ENCODE measurements around the gene WDR49.

WDR49 gene

GRCh38 chr3:167575000-167575600 is 78.6 kb downstream of the WDR49 start:
- H3K9ac ChIP-seq (ENCODE audit: low read depth in 1 of 2, low read length in 2 of 2), result no peak overlapping the region
- no peaks in the 10 kb centered on the region for H3K27me3 ChIP-seq (ENCODE audit: control insufficient read depth in 1 of 2, insufficient read depth in 2 of 2, low read length in 2 of 2)
- H3K36me3 ChIP-seq (ENCODE audit: control insufficient read depth in 1 of 2, insufficient read depth in 2 of 2, low read length in 2 of 2), result no peaks in the 10 kb centered on the region
- no peak overlapping the region for H3K4me3 ChIP-seq (ENCODE audit: low read depth in 1 of 2, low read length in 2 of 2)
- no peaks in the 10 kb centered on the region for H3K9me3 ChIP-seq (ENCODE audit: control insufficient read depth in 1 of 2, low read length in 2 of 2)
- no peaks in the 10 kb centered on the region for H3K4me1 ChIP-seq (ENCODE audit: control insufficient read depth in 1 of 2, insufficient read depth in 2 of 2, low read length in 2 of 2)
- no peak overlapping the region for H3K27ac ChIP-seq (ENCODE audit: low read depth, low read length)

- Histone ChIP-seq H3K27ac (ENCODE audit: low read depth, low read length) (no peak overlapping the region), H3K36me3 (ENCODE audit: control insufficient read depth in 1 of 2, insufficient read depth in 2 of 2, low read length in 2 of 2) (no peaks in the 10 kb centered on the region), H3K9ac (ENCODE audit: low read depth in 1 of 2, low read length in 2 of 2) (no peak overlapping the region), H3K4me1 (ENCODE audit: control insufficient read depth in 1 of 2, insufficient read depth in 2 of 2, low read length in 2 of 2) (no peaks in the 10 kb centered on the region), H3K4me3 (ENCODE audit: low read depth in 1 of 2, low read length in 2 of 2) (no peak overlapping the region), H3K9me3 (ENCODE audit: control insufficient read depth in 1 of 2, low read length in 2 of 2) (no peaks in the 10 kb centered on the region), H3K27me3 (ENCODE audit: control insufficient read depth in 1 of 2, insufficient read depth in 2 of 2, low read length in 2 of 2) (no peaks in the 10 kb centered on the region)
Measured at GRCh38 chr3:167572991-167573390, 80.8 kb downstream of the WDR49 start.

GRCh38 chr3:167568634-167569033 is 85.1 kb downstream of the WDR49 start:
- Histone ChIP-seq H3K9me3 (ENCODE audit: control insufficient read depth in 1 of 2, low read length in 2 of 2) (no peaks in the 10 kb centered on the region), H3K9ac (ENCODE audit: low read depth in 1 of 2, low read length in 2 of 2) (no peak overlapping the region)

DNA sequence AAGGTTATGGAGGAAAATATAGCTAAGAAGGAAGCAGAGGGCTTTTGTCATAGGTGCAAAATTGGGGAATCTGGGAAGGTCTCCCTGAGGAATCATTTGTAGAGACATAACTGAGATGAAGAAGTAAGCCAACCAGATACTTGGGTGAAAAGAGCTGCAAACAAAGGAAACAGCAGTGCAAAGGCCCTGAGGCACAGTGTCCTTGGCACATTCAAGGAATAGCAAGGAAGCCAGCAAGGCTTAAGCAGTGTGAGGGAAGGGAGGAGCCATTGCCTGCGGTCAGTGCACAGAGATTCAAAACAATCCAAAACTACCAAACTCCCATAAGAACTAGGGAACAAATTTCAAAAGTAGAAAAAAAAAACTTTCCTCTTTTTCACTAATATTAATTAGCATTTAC is 88.3 kb downstream of the WDR49 start:
- H3K4me1 ChIP-seq (ENCODE audit: control insufficient read depth in 1 of 2, insufficient read depth in 2 of 2, low read length in 2 of 2), result no peaks in the 10 kb centered on the region
- H3K9ac ChIP-seq (ENCODE audit: low read depth in 1 of 2, low read length in 2 of 2), result no peak overlapping the region
- no peak overlapping the region for H3K4me3 ChIP-seq (ENCODE audit: low read depth in 1 of 2, low read length in 2 of 2)
- H3K9me3 ChIP-seq (ENCODE audit: control insufficient read depth in 1 of 2, low read length in 2 of 2), result no peaks in the 10 kb centered on the region
- no peak overlapping the region for H3K27ac ChIP-seq (ENCODE audit: low read depth, low read length)
- H3K27me3 ChIP-seq (ENCODE audit: control insufficient read depth in 1 of 2, insufficient read depth in 2 of 2, low read length in 2 of 2), result no peaks in the 10 kb centered on the region
- no peaks in the 10 kb centered on the region for H3K36me3 ChIP-seq (ENCODE audit: control insufficient read depth in 1 of 2, insufficient read depth in 2 of 2, low read length in 2 of 2)

More at GRCh38 chr3:167568634-167569033, 85.1 kb downstream of the WDR49 start:
- Histone ChIP-seq H3K4me1 (ENCODE audit: control insufficient read depth in 1 of 2, insufficient read depth in 2 of 2, low read length in 2 of 2) (no peaks in the 10 kb centered on the region), H3K27me3 (ENCODE audit: control insufficient read depth in 1 of 2, insufficient read depth in 2 of 2, low read length in 2 of 2) (no peaks in the 10 kb centered on the region), H3K36me3 (ENCODE audit: control insufficient read depth in 1 of 2, insufficient read depth in 2 of 2, low read length in 2 of 2) (no peaks in the 10 kb centered on the region), H3K27ac (ENCODE audit: low read depth, low read length) (no peak overlapping the region), H3K4me3 (ENCODE audit: low read depth in 1 of 2, low read length in 2 of 2) (no peak overlapping the region)

DNA sequence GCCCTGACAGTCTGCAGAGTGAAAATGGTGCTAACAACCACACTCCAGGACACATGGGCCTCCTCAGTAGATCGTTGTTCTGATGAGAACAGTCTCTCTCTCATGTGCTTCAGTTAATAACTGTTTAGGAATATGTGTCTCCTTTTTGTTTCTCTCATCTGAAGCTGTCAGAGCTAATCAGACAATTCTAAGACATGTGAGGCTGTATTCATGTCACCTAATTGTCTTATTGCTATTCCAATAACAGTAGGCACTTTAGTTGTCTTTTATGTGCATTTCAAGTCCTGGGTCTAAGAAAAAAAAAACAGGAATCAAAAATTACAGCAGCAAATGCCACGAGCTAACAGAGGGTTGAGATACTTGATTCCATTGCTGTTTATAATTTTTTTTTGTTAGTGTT is 89.1 kb downstream of the WDR49 start:
- Histone ChIP-seq H3K27me3 (ENCODE audit: control insufficient read depth in 1 of 2, insufficient read depth in 2 of 2, low read length in 2 of 2) (no peaks in the 10 kb centered on the region), H3K27ac (ENCODE audit: low read depth, low read length) (no peak overlapping the region), H3K4me3 (ENCODE audit: low read depth in 1 of 2, low read length in 2 of 2) (no peak overlapping the region), H3K36me3 (ENCODE audit: control insufficient read depth in 1 of 2, insufficient read depth in 2 of 2, low read length in 2 of 2) (no peaks in the 10 kb centered on the region), H3K9me3 (ENCODE audit: control insufficient read depth in 1 of 2, low read length in 2 of 2) (no peaks in the 10 kb centered on the region), H3K4me1 (ENCODE audit: control insufficient read depth in 1 of 2, insufficient read depth in 2 of 2, low read length in 2 of 2) (no peaks in the 10 kb centered on the region), H3K9ac (ENCODE audit: low read depth in 1 of 2, low read length in 2 of 2) (no peak overlapping the region)

DNA sequence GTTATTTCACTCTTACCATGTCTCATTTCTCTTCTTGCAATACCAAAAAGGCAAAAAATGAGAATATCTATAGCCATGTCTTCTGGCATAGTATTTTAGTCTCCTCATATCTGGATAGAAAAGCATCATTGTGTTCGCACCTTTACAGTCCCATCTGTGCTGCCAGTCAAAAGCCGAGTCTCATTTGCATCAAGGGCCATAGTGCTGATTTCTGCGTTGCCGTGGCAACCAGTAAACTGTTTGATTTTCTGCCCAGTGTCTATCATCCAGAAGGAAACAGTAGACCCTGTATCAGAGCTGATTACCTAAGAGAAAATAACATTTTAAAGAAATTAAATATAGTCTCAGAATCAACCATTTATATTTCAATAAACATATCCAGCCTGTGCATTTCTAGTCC is 93.8 kb downstream of the WDR49 start:
- H3K36me3 ChIP-seq (ENCODE audit: control insufficient read depth in 1 of 2, insufficient read depth in 2 of 2, low read length in 2 of 2), result no peaks in the 10 kb centered on the region
- H3K4me3 ChIP-seq (ENCODE audit: low read depth in 1 of 2, low read length in 2 of 2), result no peak overlapping the region
- H3K4me1 ChIP-seq (ENCODE audit: control insufficient read depth in 1 of 2, insufficient read depth in 2 of 2, low read length in 2 of 2), result no peaks in the 10 kb centered on the region
- no peak overlapping the region for H3K27ac ChIP-seq (ENCODE audit: low read depth, low read length)
- H3K9ac ChIP-seq (ENCODE audit: low read depth in 1 of 2, low read length in 2 of 2), result no peak overlapping the region
- H3K27me3 ChIP-seq (ENCODE audit: control insufficient read depth in 1 of 2, insufficient read depth in 2 of 2, low read length in 2 of 2), result no peaks in the 10 kb centered on the region
- no peaks in the 10 kb centered on the region for H3K9me3 ChIP-seq (ENCODE audit: control insufficient read depth in 1 of 2, low read length in 2 of 2)

DNA sequence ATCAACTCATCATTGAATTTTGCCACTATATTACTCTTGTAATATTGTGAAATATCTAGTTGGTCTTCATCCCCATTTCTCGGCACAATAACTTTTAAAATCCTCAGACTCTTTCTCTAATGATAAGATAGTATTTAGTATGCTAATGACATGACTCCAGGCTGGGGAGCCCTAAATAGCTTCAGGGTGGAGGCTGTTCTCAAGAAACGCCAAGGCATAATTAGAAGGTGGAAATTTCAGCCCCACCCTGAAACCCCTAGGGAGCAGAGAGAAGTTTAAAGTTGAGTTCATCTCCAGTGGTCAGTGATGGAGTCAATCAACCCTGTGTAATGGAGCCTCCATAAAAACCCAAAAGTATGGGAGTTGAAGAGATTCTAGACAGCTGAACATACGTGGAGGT is 98.8 kb downstream of the WDR49 start:
- H3K27me3 ChIP-seq (ENCODE audit: control insufficient read depth in 1 of 2, insufficient read depth in 2 of 2, low read length in 2 of 2), result no peaks in the 10 kb centered on the region
- H3K4me1 ChIP-seq (ENCODE audit: control insufficient read depth in 1 of 2, insufficient read depth in 2 of 2, low read length in 2 of 2), result no peaks in the 10 kb centered on the region
- no peak overlapping the region for H3K27ac ChIP-seq (ENCODE audit: low read depth, low read length)
- H3K36me3 ChIP-seq (ENCODE audit: control insufficient read depth in 1 of 2, insufficient read depth in 2 of 2, low read length in 2 of 2), result no peaks in the 10 kb centered on the region
- H3K9me3 ChIP-seq (ENCODE audit: control insufficient read depth in 1 of 2, low read length in 2 of 2), result no peaks in the 10 kb centered on the region
- H3K9ac ChIP-seq (ENCODE audit: low read depth in 1 of 2, low read length in 2 of 2), result no peak overlapping the region
- H3K4me3 ChIP-seq (ENCODE audit: low read depth in 1 of 2, low read length in 2 of 2), result no peak overlapping the region

DNA sequence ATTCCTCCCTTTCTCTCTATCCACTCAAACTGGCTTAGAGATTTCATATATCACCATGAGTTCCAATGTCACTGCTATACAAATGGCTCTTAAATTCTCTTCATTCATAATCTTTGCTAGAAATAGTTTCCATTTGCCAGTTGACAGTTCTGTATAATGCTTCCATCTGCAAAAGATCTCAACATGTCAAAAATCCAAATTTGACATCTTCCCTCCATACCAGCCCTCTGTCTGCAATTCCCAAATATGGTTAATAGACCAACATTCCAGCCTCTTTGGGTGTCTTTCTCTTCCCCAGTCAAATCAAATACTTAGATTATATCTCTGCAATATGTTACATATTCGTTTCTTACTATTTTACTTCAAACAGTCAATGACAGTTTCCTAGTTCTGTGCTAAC is 115.7 kb downstream of the WDR49 start:
- Histone ChIP-seq H3K9me3 (ENCODE audit: control insufficient read depth in 1 of 2, low read length in 2 of 2) (no peaks in the 10 kb centered on the region), H3K4me3 (ENCODE audit: low read depth in 1 of 2, low read length in 2 of 2) (no peak overlapping the region), H3K9ac (ENCODE audit: low read depth in 1 of 2, low read length in 2 of 2) (no peak overlapping the region), H3K36me3 (ENCODE audit: control insufficient read depth in 1 of 2, insufficient read depth in 2 of 2, low read length in 2 of 2) (no peaks in the 10 kb centered on the region), H3K4me1 (ENCODE audit: control insufficient read depth in 1 of 2, insufficient read depth in 2 of 2, low read length in 2 of 2) (no peaks in the 10 kb centered on the region), H3K27me3 (ENCODE audit: control insufficient read depth in 1 of 2, insufficient read depth in 2 of 2, low read length in 2 of 2) (no peaks in the 10 kb centered on the region), H3K27ac (ENCODE audit: low read depth, low read length) (no peak overlapping the region)

DNA sequence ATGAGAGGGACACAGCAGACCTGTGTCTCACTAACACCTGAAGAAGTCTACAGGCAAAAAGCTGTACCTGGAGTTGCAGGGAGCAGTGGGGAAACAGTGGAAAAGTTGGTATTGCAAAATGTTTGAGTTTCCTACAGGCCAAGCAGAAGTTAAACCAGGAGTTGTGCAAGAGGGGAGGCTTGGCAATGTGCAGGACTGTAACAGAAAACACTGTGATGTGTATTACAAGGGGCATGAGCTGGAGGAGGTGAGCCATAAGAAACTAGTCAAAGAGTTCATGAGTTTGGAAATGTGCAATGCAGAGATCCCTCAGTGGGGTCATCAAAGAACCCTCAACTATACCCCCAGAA is 132.8 kb downstream of the WDR49 start:
- H3K27me3 ChIP-seq (ENCODE audit: control insufficient read depth in 1 of 2, insufficient read depth in 2 of 2, low read length in 2 of 2), result no peaks in the 10 kb centered on the region
- no peaks in the 10 kb centered on the region for H3K9me3 ChIP-seq (ENCODE audit: control insufficient read depth in 1 of 2, low read length in 2 of 2)
- no peak overlapping the region for H3K27ac ChIP-seq (ENCODE audit: low read depth, low read length)
- H3K9ac ChIP-seq (ENCODE audit: low read depth in 1 of 2, low read length in 2 of 2), result no peak overlapping the region
- no peaks in the 10 kb centered on the region for H3K36me3 ChIP-seq (ENCODE audit: control insufficient read depth in 1 of 2, insufficient read depth in 2 of 2, low read length in 2 of 2)
- H3K4me1 ChIP-seq (ENCODE audit: control insufficient read depth in 1 of 2, insufficient read depth in 2 of 2, low read length in 2 of 2), result no peaks in the 10 kb centered on the region
- no peak overlapping the region for H3K4me3 ChIP-seq (ENCODE audit: low read depth in 1 of 2, low read length in 2 of 2)

- no peak overlapping the region for H3K4me3 ChIP-seq (ENCODE audit: low read depth in 1 of 2, low read length in 2 of 2)
- no peak overlapping the region for H3K9ac ChIP-seq (ENCODE audit: low read depth in 1 of 2, low read length in 2 of 2)
- no peaks in the 10 kb centered on the region for H3K27me3 ChIP-seq (ENCODE audit: control insufficient read depth in 1 of 2, insufficient read depth in 2 of 2, low read length in 2 of 2)
- no peaks in the 10 kb centered on the region for H3K4me1 ChIP-seq (ENCODE audit: control insufficient read depth in 1 of 2, insufficient read depth in 2 of 2, low read length in 2 of 2)
- H3K9me3 ChIP-seq (ENCODE audit: control insufficient read depth in 1 of 2, low read length in 2 of 2), result no peaks in the 10 kb centered on the region
- H3K36me3 ChIP-seq (ENCODE audit: control insufficient read depth in 1 of 2, insufficient read depth in 2 of 2, low read length in 2 of 2), result no peaks in the 10 kb centered on the region
- no peak overlapping the region for H3K27ac ChIP-seq (ENCODE audit: low read depth, low read length)
Measured at GRCh38 chr3:167520266-167521005, 133.3 kb downstream of the WDR49 start.
